CD8-positive, alpha-beta memory T cell (primary cell): Measurements from ENCODE around the gene HGFAC. TPM values are rescaled to one million over a fixed set of nuclear protein-coding genes. Genes with fewer than 3 reads are reported as not detected.

ENCODE experiments used
- polyA plus RNA-seq: library from polyadenylated mRNA; unstranded; fragments of 300-500 nt; fragmentation: Illumina TruSeq; gene quantifications from one replicate; pipeline ENCODE4 v1.2.3, GENCODE V29; 2021
- total RNA-seq, 2 experiments: library from RNA; stranded (reverse); gene quantifications; one replicate each; pipeline ENCODE4 v1.2.3, GENCODE V29; 2021

HGFAC gene
- total and polyA plus RNA-seq, 3 experiments from 2014 or later = not detected

Other genes with a start within 250 kb of the HGFAC start
- under 1 TPM; 0.38 to 0.46 TPM for gene MSANTD1, start 192.8 kb upstream of the HGFAC start, total RNA-seq
- gene MSANTD1, start 192.8 kb upstream of the HGFAC start, polyA plus RNA-seq = not detected
- gene RGS12, start 148.9 kb upstream of the HGFAC start, total RNA-seq = 1 to 10 TPM; 2.3 to 2.4 TPM
- gene RGS12, start 148.9 kb upstream of the HGFAC start, polyA plus RNA-seq = 3.0 TPM
- not detected for gene DOK7, start 21.3 kb downstream of the HGFAC start, total RNA-seq
- gene DOK7, start 21.3 kb downstream of the HGFAC start, polyA plus RNA-seq = not detected
- 10 to 100 TPM; 89.0 to 94.9 TPM for gene LRPAP1, start 90.5 kb downstream of the HGFAC start, total RNA-seq
- 140 TPM for gene LRPAP1, start 90.5 kb downstream of the HGFAC start, polyA plus RNA-seq